GM21737 (cell line): ENCODE measurements around the gene TNIK.

Experiments used
- ATAC-seq: cut with Tn5 transposase; IDR thresholded peaks from one replicate; pipeline ENCODE4 v1.9.1; 2021; ENCODE audit warnings: mild to moderate bottlenecking, moderate library complexity; ENCODE audit not compliant: unreplicated experiment

TNIK gene

GRCh38 chr3:171065732-171066131 is 394.5 kb downstream of the TNIK start:
- no peak for ATAC-seq

DNA sequence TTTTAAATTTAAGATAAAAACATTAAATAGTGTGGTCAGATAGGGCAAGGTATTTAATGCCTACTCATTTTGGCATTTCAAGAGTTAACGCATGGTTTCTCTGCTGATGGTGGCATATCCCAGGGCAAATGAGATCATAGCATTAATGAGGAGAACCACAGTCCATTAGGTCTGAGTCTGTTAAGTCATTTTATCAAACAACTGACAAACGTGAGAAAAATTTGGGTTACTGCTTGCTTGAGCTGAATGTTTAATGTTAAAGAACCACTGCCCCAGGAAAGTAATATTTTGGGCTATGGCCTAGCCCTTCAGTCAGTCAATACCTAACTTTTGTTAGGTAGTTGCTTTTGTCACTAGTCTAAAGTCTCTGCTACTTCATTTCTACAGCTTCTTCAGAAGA is 395.7 kb downstream of the TNIK start:
- ATAC-seq, result no peak

- no peak for ATAC-seq
These were observed 398.5 kb downstream of the TNIK start for GRCh38 chr3:171061749-171062148.

DNA sequence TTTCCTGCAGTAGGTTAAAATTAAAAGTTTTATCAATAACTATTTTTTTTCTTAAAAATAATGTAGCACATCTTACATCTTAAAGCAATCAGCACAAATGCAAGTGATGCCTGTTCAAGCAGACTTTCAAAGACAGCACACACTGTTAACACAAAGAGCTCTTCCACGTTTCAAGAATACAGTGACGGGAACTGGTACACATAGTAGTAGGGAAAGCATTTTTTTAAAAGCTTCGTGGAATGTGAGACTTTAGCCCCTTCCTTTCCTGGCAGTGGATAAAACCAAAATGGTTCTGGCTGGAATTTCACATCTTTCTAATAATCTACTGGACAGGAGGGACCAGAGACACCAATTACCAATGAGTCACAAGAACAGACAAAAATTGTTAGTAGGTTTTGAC is 400.2 kb downstream of the TNIK start:
- no peak for ATAC-seq

DNA sequence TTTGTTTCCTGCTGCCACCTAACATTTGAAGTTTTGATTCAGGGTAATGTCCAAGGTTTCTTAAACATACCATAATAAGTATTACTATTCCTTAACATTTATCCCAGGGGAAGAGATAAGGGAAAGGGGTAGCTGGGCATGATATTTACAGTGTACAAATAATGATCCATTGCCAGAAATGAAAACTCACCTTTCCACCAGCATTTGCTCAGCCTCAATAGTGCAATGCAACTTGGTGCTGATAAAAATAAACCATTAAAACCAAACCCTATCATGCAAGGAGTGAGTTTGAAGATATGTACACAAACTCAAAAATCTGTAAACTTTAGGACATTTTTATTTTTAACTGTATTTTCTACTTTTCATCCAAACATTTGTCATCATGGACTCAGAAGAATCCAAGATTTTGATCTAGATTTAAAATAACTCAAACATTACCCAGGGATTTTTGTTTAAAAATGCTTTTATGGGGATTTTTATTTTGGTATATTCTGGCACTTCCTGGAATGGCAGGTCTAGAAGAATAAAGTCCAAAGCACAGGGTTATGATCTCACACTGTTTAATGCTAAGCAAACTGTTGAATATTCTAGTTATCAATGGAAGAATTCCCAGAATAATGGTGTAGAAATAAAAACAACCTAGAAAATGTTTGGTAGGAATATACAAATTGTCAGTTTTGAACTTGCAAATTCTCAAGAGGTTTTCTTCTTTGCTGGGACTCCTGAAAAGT is 401.2 kb downstream of the TNIK start:
- no peak for ATAC-seq

DNA sequence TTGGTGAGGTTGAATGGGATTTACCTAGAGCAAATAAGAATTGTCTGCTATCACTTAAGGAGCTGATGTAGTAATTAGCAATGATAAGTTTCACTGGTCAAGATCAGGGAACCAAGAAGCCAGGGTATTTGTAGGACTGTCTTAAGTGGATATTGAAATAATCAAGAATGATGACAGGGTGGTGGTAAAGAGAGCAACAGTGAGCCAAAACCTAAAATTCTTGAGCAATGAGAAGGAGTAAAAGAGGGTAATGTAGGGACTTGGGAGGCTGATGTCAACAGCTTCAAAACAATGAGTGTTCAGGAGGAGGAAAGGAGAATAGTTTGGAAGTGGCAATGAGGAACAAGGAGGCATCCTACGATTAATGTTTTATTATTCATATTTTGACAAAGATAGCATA is 402.1 kb downstream of the TNIK start:
- ATAC-seq, result no peak

DNA sequence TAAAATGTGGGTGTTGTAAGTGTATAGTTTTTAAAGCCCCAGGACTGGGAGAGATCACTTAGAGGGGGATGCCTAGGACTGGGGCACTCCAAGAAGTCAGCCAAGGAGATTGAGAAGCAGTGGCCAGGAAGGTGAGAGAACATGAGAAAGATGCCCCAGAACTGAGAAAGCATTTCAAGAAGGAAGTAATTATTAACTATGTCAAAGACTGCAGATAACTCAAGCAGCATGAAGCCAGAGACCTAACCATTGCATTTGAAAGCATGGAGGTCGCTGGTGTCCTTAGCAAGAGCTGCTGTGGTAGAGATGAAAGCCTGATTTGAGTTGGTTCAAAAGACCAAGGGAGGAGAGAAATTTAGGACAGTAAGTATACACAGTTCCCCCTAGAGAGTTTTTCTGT is 403.1 kb downstream of the TNIK start:
- ATAC-seq, result no peak

DNA sequence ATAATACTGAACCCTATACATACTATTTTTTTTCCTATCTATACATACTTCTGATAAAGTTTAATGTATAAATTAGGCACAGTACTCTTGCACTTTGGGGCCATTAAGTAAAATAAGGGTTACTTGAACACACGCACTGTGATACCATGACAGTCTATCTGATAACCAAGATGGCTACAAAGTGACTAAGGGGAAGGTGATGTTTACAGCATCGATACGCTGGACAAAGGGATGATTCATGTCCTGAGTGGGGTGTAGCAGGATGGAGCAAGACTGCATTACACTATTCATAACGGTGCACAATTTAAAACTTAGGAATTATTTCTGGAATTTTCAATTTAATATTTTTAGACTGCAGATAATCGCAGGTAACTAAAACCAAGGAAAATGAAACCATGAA is 403.7 kb downstream of the TNIK start:
- ATAC-seq, result no peak

GRCh38 chr3:171055336-171056178 is 404.6 kb downstream of the TNIK start:
- no peak for ATAC-seq

DNA sequence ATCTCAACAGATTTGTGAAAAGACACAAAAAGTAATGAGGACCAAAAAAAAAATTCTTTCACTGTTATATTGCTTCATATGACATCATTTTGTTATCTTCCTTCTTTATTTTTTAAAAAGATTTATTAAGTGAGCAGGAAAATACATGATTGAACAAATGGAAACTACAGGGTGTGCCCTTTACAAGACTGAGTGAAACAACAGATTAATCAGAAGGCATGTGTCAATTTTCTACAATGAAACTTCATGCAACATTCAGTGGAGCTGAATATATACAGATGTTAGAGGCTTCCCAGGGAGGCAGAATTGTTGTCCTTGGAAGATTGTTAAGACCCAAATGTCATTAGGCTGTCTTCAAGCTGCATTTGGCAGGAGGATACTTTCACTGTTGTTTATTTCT is 405.3 kb downstream of the TNIK start:
- no peak for ATAC-seq

DNA sequence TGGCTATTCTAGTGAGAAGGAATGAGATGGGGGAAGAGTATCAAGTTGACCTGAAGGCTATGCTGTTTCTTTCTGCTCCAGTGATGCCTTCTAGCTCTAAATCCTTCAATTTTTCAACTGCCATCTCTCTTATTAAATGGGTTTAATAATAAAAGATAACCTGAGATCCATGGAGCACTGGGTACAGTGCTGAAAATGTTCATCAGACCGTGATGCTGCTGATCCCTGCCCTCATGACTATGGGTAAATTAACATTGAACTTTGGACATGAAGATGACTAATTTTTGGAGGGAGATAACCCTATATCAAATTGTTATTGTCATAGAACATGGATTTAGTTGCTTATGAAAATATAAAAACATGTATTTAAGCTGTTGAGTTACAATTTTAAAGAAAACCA is 406.0 kb downstream of the TNIK start:
- ATAC-seq, result no peak

- peak; percentile 77 for ATAC-seq
These were observed 410.3 kb downstream of the TNIK start for GRCh38 chr3:171049861-171050444.

- no peak for ATAC-seq
These were observed 413.4 kb downstream of the TNIK start for GRCh38 chr3:171046760-171047159.

DNA sequence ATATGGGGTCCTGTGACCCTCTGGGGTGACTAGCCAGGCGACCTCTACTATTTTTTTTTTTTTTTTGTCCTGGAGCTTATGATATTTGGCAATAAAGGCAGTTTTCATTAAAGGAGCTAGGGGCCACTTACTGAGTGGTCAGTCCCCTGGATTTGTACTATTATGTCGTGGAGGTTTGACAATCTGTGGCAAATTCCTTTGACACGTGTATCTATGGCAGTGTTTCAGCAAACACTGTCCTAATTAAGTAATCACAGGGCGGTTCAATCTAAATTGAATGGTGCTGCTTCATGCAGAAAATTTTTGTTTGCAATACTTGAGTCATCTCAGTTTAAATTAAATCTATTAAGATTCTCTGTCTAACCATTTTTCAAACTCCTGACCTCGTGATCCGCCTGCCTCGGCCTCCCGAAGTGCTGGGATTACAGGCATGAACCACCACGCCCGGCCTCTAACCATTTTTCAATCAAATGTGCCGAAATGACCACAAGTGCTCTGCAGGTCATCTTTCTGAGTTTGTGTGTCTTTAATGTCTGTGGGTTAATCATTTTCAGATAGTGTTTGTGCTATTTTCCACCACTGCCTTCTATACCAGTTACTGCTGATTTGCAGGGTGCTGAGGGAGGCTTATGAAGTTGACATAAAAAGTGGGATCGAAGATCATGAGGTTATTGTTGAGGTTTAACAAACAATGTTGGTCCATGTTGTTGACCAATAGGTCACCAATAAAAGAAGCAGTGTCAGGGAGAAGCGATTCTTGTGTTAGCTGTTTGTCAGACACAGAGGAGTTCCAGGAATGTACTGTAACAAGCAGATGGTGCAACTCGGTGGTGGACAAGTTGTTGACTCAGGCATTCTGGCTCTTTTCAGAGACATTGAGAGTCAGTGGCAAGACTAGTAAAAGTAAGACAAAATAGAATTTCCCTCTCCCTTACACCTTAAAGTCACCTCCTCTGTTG is 415.1 kb downstream of the TNIK start:
- ATAC-seq, result no peak

GRCh38 chr3:171044384-171044783 is 415.8 kb downstream of the TNIK start:
- ATAC-seq, result no peak

GRCh38 chr3:171039674-171040073 is 420.5 kb downstream of the TNIK start:
- ATAC-seq, result no peak

DNA sequence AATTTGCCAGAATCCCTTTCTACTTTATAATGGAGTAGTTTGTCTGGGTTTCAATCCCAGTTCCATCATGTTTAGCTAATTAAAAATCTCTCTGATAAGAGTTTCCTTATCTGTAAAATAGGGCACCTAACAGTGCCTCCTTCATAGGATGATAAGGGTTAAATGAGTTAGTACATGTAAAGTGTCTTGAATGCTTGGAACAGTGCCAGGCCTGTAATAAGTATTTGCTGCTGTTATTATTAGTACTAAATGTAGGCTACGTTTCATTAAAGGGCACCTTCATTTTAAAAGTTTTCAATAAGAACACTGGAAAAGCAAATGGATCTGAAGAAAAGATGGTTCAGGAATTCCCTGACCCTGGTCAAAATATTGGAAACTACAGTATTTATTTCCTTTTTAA is 421.9 kb downstream of the TNIK start:
- no peak for ATAC-seq

DNA sequence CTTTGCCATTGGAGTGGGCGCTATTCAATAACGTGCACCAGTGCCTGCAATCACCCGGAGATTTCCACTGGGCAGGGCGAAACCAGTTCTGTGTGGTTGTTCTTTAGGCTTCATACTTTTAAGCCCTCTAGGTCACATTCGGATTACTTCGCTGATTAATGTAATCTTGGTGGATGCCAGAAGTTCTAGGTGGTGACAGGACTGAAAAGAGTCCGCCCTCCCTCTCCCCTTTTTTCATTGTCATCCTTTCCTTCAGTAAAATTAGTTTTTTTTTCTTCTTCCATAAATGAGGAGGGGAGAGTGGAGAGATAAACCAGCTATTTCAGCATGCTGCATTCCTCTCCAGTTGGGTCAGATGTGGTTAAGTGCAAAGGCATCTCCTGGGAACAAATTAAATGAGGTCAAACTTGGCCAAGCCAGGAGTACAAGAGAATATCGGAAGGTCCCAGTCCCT is 431.4 kb downstream of the TNIK start:
- no peak for ATAC-seq

DNA sequence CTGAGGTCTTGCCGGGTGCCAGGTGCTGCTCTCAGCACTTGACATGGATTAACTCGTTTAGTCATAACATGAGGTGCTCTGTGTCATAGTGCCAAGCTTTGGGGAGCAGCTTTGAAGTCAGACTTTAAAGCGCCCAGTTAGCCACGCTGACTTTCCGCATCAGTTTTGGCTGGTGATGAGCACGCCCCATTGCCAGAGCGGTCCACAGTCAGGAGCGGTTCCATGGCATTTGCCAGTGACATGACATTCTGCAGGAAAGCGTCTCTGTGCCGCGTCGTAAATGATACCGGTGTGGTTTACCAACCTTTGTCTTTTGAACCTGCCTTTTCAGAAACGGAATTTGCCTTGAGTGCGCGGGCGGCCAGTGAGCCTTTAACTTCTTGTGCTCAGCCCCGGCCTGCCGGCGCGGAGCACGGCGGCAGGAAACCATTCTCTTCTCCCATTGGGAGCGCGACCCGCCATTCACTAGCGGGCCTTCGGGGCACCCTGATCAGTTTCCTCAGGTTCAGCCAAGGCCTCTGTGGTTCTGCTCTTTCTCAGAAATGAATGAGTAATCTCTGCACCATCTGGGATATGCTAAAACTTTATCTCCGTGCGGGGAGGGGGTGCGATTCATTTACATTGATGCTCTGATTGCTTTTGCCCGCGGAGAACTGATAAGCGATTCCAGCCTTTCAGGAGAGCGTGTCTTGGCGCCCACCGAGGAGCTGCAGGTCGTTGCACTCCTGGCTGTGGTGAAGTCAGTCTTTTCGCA is 432.0 kb downstream of the TNIK start:
- peak; percentile 66 for ATAC-seq
